Fibroblast of skin of back (primary cell): ENCODE measurements around the gene PRKCA.
A peak's percentile ranks its signal among the peaks of the same experiment; 100 is the strongest.

Source experiments
- DNase-seq: peaks from one replicate; pipeline ENCODE4 v3.0.0-alpha.2; 2013

Gene PRKCA

GRCh38 chr17:66812571-66812970 is 510.2 kb downstream of the PRKCA start:
- DNase-seq: no peak

GRCh38 chr17:66813296-66813695 is 510.9 kb downstream of the PRKCA start:
- no peak for DNase-seq

- no peak for DNase-seq
These were observed 511.6 kb downstream of the PRKCA start for GRCh38 chr17:66814026-66814425.

- DNase-seq: no peak
These were observed 512.2 kb downstream of the PRKCA start for GRCh38 chr17:66814570-66814969.

- no peak for DNase-seq
These were observed 515.3 kb downstream of the PRKCA start for GRCh38 chr17:66817750-66818149.

- no peak for DNase-seq
These were observed 517.1 kb downstream of the PRKCA start for GRCh38 chr17:66819466-66819865.

- no peak for DNase-seq
These were observed 519.6 kb downstream of the PRKCA start for GRCh38 chr17:66822009-66822408.

- no peak for DNase-seq
These were observed 524.4 kb downstream of the PRKCA start for GRCh38 chr17:66826856-66827255.

- peak; percentile 65 for DNase-seq
These were observed 527.0 kb downstream of the PRKCA start for GRCh38 chr17:66829386-66829864.

GRCh38 chr17:66829883-66830282 is 527.5 kb downstream of the PRKCA start:
- no peak for DNase-seq

GRCh38 chr17:66830451-66830850 is 528.0 kb downstream of the PRKCA start:
- no peak for DNase-seq

GRCh38 chr17:66831383-66832210 is 529.2 kb downstream of the PRKCA start:
- no peak for DNase-seq

GRCh38 chr17:66833201-66833600 is 530.8 kb downstream of the PRKCA start:
- DNase-seq: no peak

- no peak for DNase-seq
These were observed 532.1 kb downstream of the PRKCA start for GRCh38 chr17:66834426-66834918.

- DNase-seq: no peak
These were observed 532.6 kb downstream of the PRKCA start, which contains the start of gene CACNG5 for GRCh38 chr17:66834919-66835454. Gene CACNG5, plus strand, starts transcription at chr17:66835117. Its CDS starts 42,216 bp downstream, at chr17:66877333.

- no peak for DNase-seq
These were observed 533.1 kb downstream of the PRKCA start for GRCh38 chr17:66835476-66835875.

GRCh38 chr17:66836063-66837005 is 533.9 kb downstream of the PRKCA start:
- no peak for DNase-seq

GRCh38 chr17:66837226-66837625 is 534.8 kb downstream of the PRKCA start:
- no peak for DNase-seq

- DNase-seq: no peak
These were observed 535.7 kb downstream of the PRKCA start for GRCh38 chr17:66837885-66838665.

- DNase-seq: no peak
These were observed 537.2 kb downstream of the PRKCA start for GRCh38 chr17:66839616-66840015.

- no peak for DNase-seq
These were observed 537.6 kb downstream of the PRKCA start for GRCh38 chr17:66840061-66840460.

GRCh38 chr17:66841328-66841727 is 538.9 kb downstream of the PRKCA start:
- no peak for DNase-seq
